ENCODE results near the gene LLGL2.

LLGL2 gene

GRCh38 chr17:75584849-75585175 lies 59.3 kb downstream of the LLGL2 start:
- no peak for TF ChIP-seq CTCF (conservative IDR thresholded peaks at IDR 0.05; ENCODE audit: low read depth, low read length)
- no peak overlapping the region for H3K27ac ChIP-seq
- no peaks in the 10 kb centered on the region for H4K20me1 ChIP-seq (ENCODE audit: insufficient read depth)
- no peak overlapping the region for H3K4me3 ChIP-seq (IDR thresholded peaks at IDR 0.05; ENCODE audit: insufficient read depth, low read depth, low read length)
- H3K36me3 ChIP-seq (ENCODE audit: insufficient read depth), result no peaks in the 10 kb centered on the region
- H3K4me2 ChIP-seq, result no peak overlapping the region
- no peak overlapping the region for H2AFZ ChIP-seq (ENCODE audit: low read depth)
- H3K9ac ChIP-seq, result no peak overlapping the region
- no peaks in the 10 kb centered on the region for H3K79me2 ChIP-seq (ENCODE audit: insufficient read depth, low read depth)
- no peaks in the 10 kb centered on the region for H3K4me1 ChIP-seq (ENCODE audit: low read depth, poor library complexity, severe bottlenecking)
- H3K27me3 ChIP-seq (ENCODE audit: insufficient read depth, low read depth), result peaks cover 45% of the 10 kb centered on the region

- Histone ChIP-seq H3K9ac (no peak within 1 kb of the TSS), H3K27me3 (ENCODE audit: insufficient read depth, low read depth) (peaks cover 49% of the 10 kb centered on the region), H3K4me1 (ENCODE audit: low read depth, poor library complexity, severe bottlenecking) (no peaks in the 10 kb centered on the region), H3K4me2 (peak within 1 kb of the TSS; percentile 33; the same call in 1 of the 2 replicates), H3K36me3 (ENCODE audit: insufficient read depth) (no peaks in the 10 kb centered on the region), H3K79me2 (ENCODE audit: insufficient read depth, low read depth) (no peaks in the 10 kb centered on the region), H3K4me3 (IDR thresholded peaks at IDR 0.05; ENCODE audit: insufficient read depth, low read depth, low read length) (no peak within 1 kb of the TSS), H3K27ac (no peak within 1 kb of the TSS), H2AFZ (ENCODE audit: low read depth) (peak within 1 kb of the TSS; percentile 73; the same call in 1 of the 2 replicates), H4K20me1 (ENCODE audit: insufficient read depth) (no peaks in the 10 kb centered on the region)
- TF ChIP-seq CTCF (conservative IDR thresholded peaks at IDR 0.05; ENCODE audit: low read depth, low read length), result no peak
These were observed 62.4 kb downstream of the LLGL2 start, which contains the start of gene MYO15B for GRCh38 chr17:75587675-75588595. TSS of gene MYO15B (plus strand) at chr17:75587800. CDS start at chr17:75588058, 258 bp downstream.

GRCh38 chr17:75588596-75589011 lies 63.1 kb downstream of the LLGL2 start:
- Histone ChIP-seq H3K27ac (no peak overlapping the region), H2AFZ (ENCODE audit: low read depth) (peak overlapping the region; percentile 73; the same call in 1 of the 2 replicates), H3K9ac (no peak overlapping the region)

More at GRCh38 chr17:75588596-75589011, 63.1 kb downstream of the LLGL2 start:
- H3K4me3 ChIP-seq (IDR thresholded peaks at IDR 0.05; ENCODE audit: insufficient read depth, low read depth, low read length), result no peak overlapping the region
- H3K36me3 ChIP-seq (ENCODE audit: insufficient read depth), result no peaks in the 10 kb centered on the region
- peak; percentile 29; the same call in 1 of the 2 replicates for TF ChIP-seq CTCF (conservative IDR thresholded peaks at IDR 0.05; ENCODE audit: low read depth, low read length)
- H3K27me3 ChIP-seq (ENCODE audit: insufficient read depth, low read depth), result peaks cover 44% of the 10 kb centered on the region; the same call in 1 of the 2 replicates
- no peaks in the 10 kb centered on the region for H3K4me1 ChIP-seq (ENCODE audit: low read depth, poor library complexity, severe bottlenecking)
- H4K20me1 ChIP-seq (ENCODE audit: insufficient read depth), result no peaks in the 10 kb centered on the region
- peak overlapping the region; percentile 33; the same call in 1 of the 2 replicates for H3K4me2 ChIP-seq
- no peaks in the 10 kb centered on the region for H3K79me2 ChIP-seq (ENCODE audit: insufficient read depth, low read depth)

Measured in KMS-11 (cell line).